VCaP (cell line): ENCODE measurements around the gene ANAPC7.

Experiments
- H3K27ac ChIP-seq: fragments of 450-650 bp; 2 replicates; pipeline ENCODE4 v1.5.1; 2017
- CTCF ChIP-seq: fragments of 450-650 bp; conservative IDR thresholded peaks from 2 replicates; pipeline ENCODE4 v1.5.1; 2017; ENCODE audit warnings: mild to moderate bottlenecking, moderate library complexity

ANAPC7 gene

DNA sequence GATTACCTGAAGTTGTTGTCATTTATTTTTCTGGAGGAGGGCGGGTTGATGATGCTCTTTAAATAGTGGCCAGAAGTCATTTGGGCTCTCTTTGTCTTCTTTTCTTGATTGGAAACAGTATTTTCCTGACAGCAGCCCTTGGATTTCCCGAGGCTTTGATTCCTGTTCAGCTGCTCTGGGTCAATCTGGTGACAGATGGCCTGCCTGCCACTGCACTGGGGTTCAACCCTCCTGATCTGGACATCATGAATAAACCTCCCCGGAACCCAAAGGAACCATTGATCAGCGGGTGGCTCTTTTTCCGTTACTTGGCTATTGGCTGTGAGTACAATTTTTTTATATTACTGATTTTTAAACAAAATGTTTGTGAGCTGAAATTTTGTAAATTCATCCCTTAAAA lies 60.4 kb downstream of the ANAPC7 start:
- no peak for TF ChIP-seq CTCF
- H3K27ac ChIP-seq = peak overlapping the region; percentile 97

GRCh38 chr12:110342157-110342556 lies 61.4 kb downstream of the ANAPC7 start:
- no peak for TF ChIP-seq CTCF
- H3K27ac ChIP-seq = peak overlapping the region; percentile 97

GRCh38 chr12:110340706-110341105 lies 62.8 kb downstream of the ANAPC7 start:
- TF ChIP-seq CTCF = no peak
- peak overlapping the region; percentile 68 for H3K27ac ChIP-seq

DNA sequence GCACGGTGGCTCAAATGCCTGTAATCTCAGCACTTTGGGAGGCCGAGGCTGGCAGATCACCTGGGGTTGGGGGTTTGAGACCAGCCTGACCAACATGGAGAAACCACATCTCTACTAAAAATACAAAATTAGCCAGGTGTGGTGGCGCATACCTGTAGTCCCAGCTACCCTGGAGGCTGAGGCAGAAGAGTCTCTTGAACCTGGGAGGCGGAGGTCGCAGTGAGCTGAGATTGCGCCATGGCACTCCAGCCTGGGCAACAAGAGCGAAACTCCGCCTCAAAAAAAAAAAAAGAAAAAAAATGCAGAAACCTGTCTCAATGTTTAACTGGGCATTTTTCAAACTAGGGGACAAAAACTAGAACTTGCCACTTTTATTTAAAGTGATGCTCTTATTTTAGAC lies 63.2 kb downstream of the ANAPC7 start:
- peak overlapping the region; percentile 68 for H3K27ac ChIP-seq

- no peak for TF ChIP-seq CTCF
- H3K27ac ChIP-seq = peak overlapping the region; percentile 68
Measured at GRCh38 chr12:110339184-110339952, 64.1 kb downstream of the ANAPC7 start.

- no peak for TF ChIP-seq CTCF
- H3K27ac ChIP-seq = peak overlapping the region; percentile 68
Measured at GRCh38 chr12:110338754-110339153, 64.8 kb downstream of the ANAPC7 start.

DNA sequence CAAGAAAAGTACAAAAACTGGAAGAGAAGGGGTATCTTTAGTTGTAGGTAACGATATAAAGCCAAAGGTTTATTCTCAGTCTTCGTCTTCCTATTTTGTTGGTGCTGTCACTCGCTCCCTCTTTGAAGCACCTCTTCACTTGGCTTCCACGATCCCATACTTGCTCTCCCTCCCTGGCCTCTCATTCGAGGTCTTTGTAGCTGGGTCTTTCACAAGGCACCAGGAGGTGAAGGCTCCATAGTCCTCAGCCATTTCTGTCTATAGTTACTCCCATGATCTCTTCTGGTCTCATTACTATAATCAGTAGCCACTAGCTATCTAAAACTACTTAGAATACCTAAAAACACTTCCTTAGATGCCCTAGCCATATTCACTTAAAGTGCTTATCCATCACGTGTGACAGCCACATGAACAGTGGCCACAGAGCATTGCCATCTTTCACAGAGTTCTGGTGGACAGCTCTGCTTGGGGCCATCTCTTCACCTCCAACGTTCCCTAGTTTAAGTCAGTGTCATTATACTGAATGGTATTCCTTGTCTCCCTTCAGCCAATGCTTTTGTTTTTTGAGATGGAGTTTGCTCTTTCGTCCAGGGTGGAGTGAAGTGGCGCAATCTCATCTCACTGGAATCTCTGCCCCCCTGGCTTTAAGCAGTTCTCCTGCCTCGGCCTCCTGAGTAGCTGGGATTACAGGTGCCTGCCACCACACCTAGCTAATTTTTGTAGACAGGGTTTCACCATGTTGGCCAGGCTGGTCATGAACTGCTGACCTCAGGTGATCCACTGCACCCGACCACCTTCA lies 65.4 kb downstream of the ANAPC7 start:
- no peak for TF ChIP-seq CTCF
- H3K27ac ChIP-seq = peak overlapping the region; percentile 68
